ENCODE measurements around the gene BLNK.
"Not testable (repeated sequence)": the region's sequence is repeated elsewhere in the genome, so short reads cannot be mapped to it uniquely, and the experiment has no call there.

Gene BLNK
- 0 to 0.11 (median 0) reads per million in 9 experiments for total RNA-seq

- peaks cover 37 to 63% of the 10 kb centered on the region in 2 donors for H3K27me3 Mint-ChIP-seq
- no peak within 1 kb of the TSS for H3K4me3 Mint-ChIP-seq
- ATAC-seq (replicated peaks) (no peak), DNase-seq (no peak)
- H3K4me1 Mint-ChIP-seq (ENCODE audit: low read depth in 2 of 2) = no peaks in the 10 kb centered on the region
- H3K27ac Mint-ChIP-seq = no peak within 1 kb of the TSS
- H3K36me3 Mint-ChIP-seq (ENCODE audit: insufficient read depth) = no peaks in the 10 kb centered on the region
- H3K9me3 Mint-ChIP-seq = no peaks in the 10 kb centered on the region
These were observed at the start of gene BLNK for GRCh38 chr10:96271016-96271815. Gene BLNK (minus strand): TSS chr10:96271569. CDS start chr10:96271398, 171 bp downstream.

- Mint-ChIP-seq H3K4me3 (no peak overlapping the region), H3K36me3 (ENCODE audit: insufficient read depth) (no peaks in the 10 kb centered on the region), H3K9me3 (no peaks in the 10 kb centered on the region), H3K27ac (no peak overlapping the region), H3K27me3 (peaks cover 63 to 79% of the 10 kb centered on the region in 2 donors), H3K4me1 (ENCODE audit: low read depth in 2 of 2) (no peaks in the 10 kb centered on the region)
- ATAC-seq (replicated peaks) (no peak), DNase-seq (no peak)
These were observed 48.5 kb upstream of the BLNK start for GRCh38 chr10:96319754-96320474.

GRCh38 chr10:96317067-96317833 is 45.9 kb upstream of the BLNK start:
- DNase-seq = no peak
- no peak for ATAC-seq (replicated peaks)

GRCh38 chr10:96313344-96313743 is 42.0 kb upstream of the BLNK start:
- Mint-ChIP-seq H3K27me3 (peaks cover 29 to 71% of the 10 kb centered on the region in 2 donors), H3K36me3 (ENCODE audit: insufficient read depth) (no peaks in the 10 kb centered on the region), H3K4me3 (no peak overlapping the region), H3K9me3 (no peaks in the 10 kb centered on the region), H3K27ac (no peak overlapping the region), H3K4me1 (ENCODE audit: low read depth in 2 of 2) (no peaks in the 10 kb centered on the region)
- ATAC-seq (replicated peaks) (no peak), DNase-seq (no peak)

More at GRCh38 chr10:96317067-96317833, 45.9 kb upstream of the BLNK start:
- H3K36me3 Mint-ChIP-seq (ENCODE audit: insufficient read depth) = no peaks in the 10 kb centered on the region
- H3K4me1 Mint-ChIP-seq (ENCODE audit: low read depth in 2 of 2) = no peaks in the 10 kb centered on the region
- H3K4me3 Mint-ChIP-seq = no peak overlapping the region
- H3K27ac Mint-ChIP-seq = no peak overlapping the region
- no peaks in the 10 kb centered on the region for H3K9me3 Mint-ChIP-seq
- peaks cover 51 to 76% of the 10 kb centered on the region in 2 donors for H3K27me3 Mint-ChIP-seq

- H3K4me3 Mint-ChIP-seq = no peak overlapping the region
- no peak overlapping the region for H3K27ac Mint-ChIP-seq
- no peak for ATAC-seq (replicated peaks)
- H3K27me3 Mint-ChIP-seq = peaks cover 35 to 66% of the 10 kb centered on the region in 2 donors
- H3K9me3 Mint-ChIP-seq = no peaks in the 10 kb centered on the region
- no peak for DNase-seq
- no peaks in the 10 kb centered on the region for H3K4me1 Mint-ChIP-seq (ENCODE audit: low read depth in 2 of 2)
- H3K36me3 Mint-ChIP-seq (ENCODE audit: insufficient read depth) = no peaks in the 10 kb centered on the region
These were observed 39.9 kb upstream of the BLNK start for GRCh38 chr10:96311180-96311715.

GRCh38 chr10:96310321-96310669 is 38.9 kb upstream of the BLNK start:
- H3K27me3 Mint-ChIP-seq = peaks cover 36 to 61% of the 10 kb centered on the region in 2 donors
- H3K36me3 Mint-ChIP-seq (ENCODE audit: insufficient read depth) = no peaks in the 10 kb centered on the region
- H3K27ac Mint-ChIP-seq = no peak overlapping the region
- H3K9me3 Mint-ChIP-seq = no peaks in the 10 kb centered on the region
- DNase-seq (no peak), ATAC-seq (replicated peaks) (no peak)
- no peak overlapping the region for H3K4me3 Mint-ChIP-seq
- no peaks in the 10 kb centered on the region for H3K4me1 Mint-ChIP-seq (ENCODE audit: low read depth in 2 of 2)

GRCh38 chr10:96309628-96310320 is 38.4 kb upstream of the BLNK start:
- DNase-seq (no peak), ATAC-seq (replicated peaks) (no peak)
- Mint-ChIP-seq H3K36me3 (ENCODE audit: insufficient read depth) (no peaks in the 10 kb centered on the region), H3K4me1 (ENCODE audit: low read depth in 2 of 2) (no peaks in the 10 kb centered on the region), H3K4me3 (no peak overlapping the region), H3K9me3 (no peaks in the 10 kb centered on the region), H3K27me3 (peaks cover 36 to 61% of the 10 kb centered on the region in 2 donors), H3K27ac (no peak overlapping the region)

- not testable (repeated sequence) for H3K9me3 Mint-ChIP-seq; DNase-seq; H3K27ac Mint-ChIP-seq; H3K4me3 Mint-ChIP-seq; H3K36me3 Mint-ChIP-seq (ENCODE audit: insufficient read depth); H3K4me1 Mint-ChIP-seq (ENCODE audit: low read depth in 2 of 2); ATAC-seq (replicated peaks)
- peaks cover 45 to 65% of the 10 kb centered on the region in 2 donors for H3K27me3 Mint-ChIP-seq
These were observed 37.5 kb upstream of the BLNK start for GRCh38 chr10:96308854-96309253.

- Mint-ChIP-seq H3K27ac (no peak overlapping the region), H3K4me3 (no peak overlapping the region), H3K9me3 (no peaks in the 10 kb centered on the region), H3K27me3 (peaks cover 58 to 77% of the 10 kb centered on the region in 2 donors), H3K36me3 (ENCODE audit: insufficient read depth) (no peaks in the 10 kb centered on the region), H3K4me1 (ENCODE audit: low read depth in 2 of 2) (no peaks in the 10 kb centered on the region)
- DNase-seq (no peak), ATAC-seq (replicated peaks) (no peak)
These were observed 35.1 kb upstream of the BLNK start for GRCh38 chr10:96306516-96306915.

- H3K27ac Mint-ChIP-seq = no peak overlapping the region
- no peak overlapping the region for H3K4me3 Mint-ChIP-seq
- DNase-seq = no peak
- H3K36me3 Mint-ChIP-seq (ENCODE audit: insufficient read depth) = no peaks in the 10 kb centered on the region
- H3K9me3 Mint-ChIP-seq = no peaks in the 10 kb centered on the region
- no peak for ATAC-seq (replicated peaks)
- H3K27me3 Mint-ChIP-seq = peaks cover 68 to 82% of the 10 kb centered on the region in 2 donors
- no peaks in the 10 kb centered on the region for H3K4me1 Mint-ChIP-seq (ENCODE audit: low read depth in 2 of 2)
These were observed 33.6 kb upstream of the BLNK start for GRCh38 chr10:96305019-96305418.

GRCh38 chr10:96304230-96304629 is 32.9 kb upstream of the BLNK start, which contains the start of gene DNTT:
Gene DNTT (plus strand): TSS chr10:96304434. CDS start chr10:96304498, 64 bp downstream.
- peaks cover 76 to 84% of the 10 kb centered on the region in 2 donors for H3K27me3 Mint-ChIP-seq
- H3K4me1 Mint-ChIP-seq (ENCODE audit: low read depth in 2 of 2) = no peaks in the 10 kb centered on the region
- no peak within 1 kb of the TSS for H3K27ac Mint-ChIP-seq
- H3K9me3 Mint-ChIP-seq = no peaks in the 10 kb centered on the region
- no peak for ATAC-seq (replicated peaks)
- DNase-seq = no peak
- H3K4me3 Mint-ChIP-seq = no peak within 1 kb of the TSS
- no peaks in the 10 kb centered on the region for H3K36me3 Mint-ChIP-seq (ENCODE audit: insufficient read depth)

GRCh38 chr10:96301616-96302015 is 30.2 kb upstream of the BLNK start:
- no peaks in the 10 kb centered on the region for H3K36me3 Mint-ChIP-seq (ENCODE audit: insufficient read depth)
- H3K9me3 Mint-ChIP-seq = no peaks in the 10 kb centered on the region
- no peaks in the 10 kb centered on the region for H3K4me1 Mint-ChIP-seq (ENCODE audit: low read depth in 2 of 2)
- no peak overlapping the region for H3K27ac Mint-ChIP-seq
- no peak for DNase-seq
- no peak for ATAC-seq (replicated peaks)
- no peak overlapping the region for H3K4me3 Mint-ChIP-seq
- H3K27me3 Mint-ChIP-seq = peaks cover 77 to 91% of the 10 kb centered on the region in 2 donors

- Mint-ChIP-seq H3K36me3 (ENCODE audit: insufficient read depth) (no peaks in the 10 kb centered on the region), H3K4me3 (no peak overlapping the region), H3K27ac (no peak overlapping the region), H3K9me3 (no peaks in the 10 kb centered on the region), H3K27me3 (peaks cover 71 to 96% of the 10 kb centered on the region in 2 donors), H3K4me1 (ENCODE audit: low read depth in 2 of 2) (no peaks in the 10 kb centered on the region)
- ATAC-seq (replicated peaks) (no peak), DNase-seq (no peak)
These were observed 28.0 kb upstream of the BLNK start for GRCh38 chr10:96299383-96299782.
